Measurements from ENCODE around the gene PRDX5.

DNA sequence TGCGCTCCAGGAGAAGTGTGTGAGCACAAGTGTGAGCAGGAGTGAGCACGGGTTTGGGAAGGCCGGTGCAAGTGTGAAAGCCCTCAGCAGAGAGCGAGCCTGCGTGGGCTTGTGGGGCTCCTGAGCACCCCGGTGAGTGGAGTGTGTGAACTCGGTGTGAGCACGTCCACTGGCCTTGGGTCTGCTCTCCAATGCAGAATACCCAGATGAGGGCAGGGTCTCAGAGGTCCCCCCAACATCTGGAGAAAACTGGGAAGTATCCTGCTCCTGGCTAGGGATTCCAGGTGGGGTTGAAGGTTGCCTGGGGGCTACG lies 11.4 kb upstream of the PRDX5 start:
- TF ChIP-seq, protein P1, sequence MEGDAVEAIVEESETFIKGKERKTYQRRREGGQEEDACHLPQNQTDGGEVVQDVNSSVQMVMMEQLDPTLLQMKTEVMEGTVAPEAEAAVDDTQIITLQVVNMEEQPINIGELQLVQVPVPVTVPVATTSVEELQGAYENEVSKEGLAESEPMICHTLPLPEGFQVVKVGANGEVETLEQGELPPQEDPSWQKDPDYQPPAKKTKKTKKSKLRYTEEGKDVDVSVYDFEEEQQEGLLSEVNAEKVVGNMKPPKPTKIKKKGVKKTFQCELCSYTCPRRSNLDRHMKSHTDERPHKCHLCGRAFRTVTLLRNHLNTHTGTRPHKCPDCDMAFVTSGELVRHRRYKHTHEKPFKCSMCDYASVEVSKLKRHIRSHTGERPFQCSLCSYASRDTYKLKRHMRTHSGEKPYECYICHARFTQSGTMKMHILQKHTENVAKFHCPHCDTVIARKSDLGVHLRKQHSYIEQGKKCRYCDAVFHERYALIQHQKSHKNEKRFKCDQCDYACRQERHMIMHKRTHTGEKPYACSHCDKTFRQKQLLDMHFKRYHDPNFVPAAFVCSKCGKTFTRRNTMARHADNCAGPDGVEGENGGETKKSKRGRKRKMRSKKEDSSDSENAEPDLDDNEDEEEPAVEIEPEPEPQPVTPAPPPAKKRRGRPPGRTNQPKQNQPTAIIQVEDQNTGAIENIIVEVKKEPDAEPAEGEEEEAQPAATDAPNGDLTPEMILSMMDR (conservative IDR thresholded peaks at IDR 0.05; ENCODE audit: low read length), result no peak
- no peak for TF ChIP-seq EZH2phosphoT487 (IDR thresholded peaks at IDR 0.05; ENCODE audit: borderline replicate concordance, low read depth, low read length)
